Lower leg skin (tissue), 3 donors: Measurements from ENCODE around the gene GRIK3.

Experiments
- CTCF ChIP-seq, 3 donors: fragments of 450-650 bp; IDR thresholded peaks; one replicate each; pipeline ENCODE4 v1.5.1; 2016; ENCODE audit warnings: antibody characterized with exemption in 3 of 3, mild to moderate bottlenecking in 3 of 3, moderate library complexity in 2 of 3
- POLR2A ChIP-seq, 2 donors: fragments of 450-650 bp; IDR thresholded peaks; one replicate each; pipeline ENCODE4 v1.6.1; 2016 to 2017; ENCODE audit warnings: antibody characterized with exemption in 2 of 2, mild to moderate bottlenecking in 1 of 2, moderate library complexity in 1 of 2

- TF ChIP-seq CTCF (IDR thresholded peaks at IDR 0.05) (no peak), POLR2A (IDR thresholded peaks at IDR 0.05) (no peak)
Observed at GRCh38 chr1:36890776-36891175, 143.5 kb downstream of the GRIK3 start.
